GM18519 (cell line): Measurements from ENCODE around the gene C2orf81.
"Not testable (repeated sequence)": the region's sequence is repeated elsewhere in the genome, so short reads cannot be mapped to it uniquely, and the experiment has no call there.

ENCODE experiments used
- ATAC-seq: cut with Tn5 transposase; IDR thresholded peaks from one replicate; pipeline ENCODE4 v1.9.1; 2021; ENCODE audit warnings: mild to moderate bottlenecking, moderate library complexity; ENCODE audit not compliant: unreplicated experiment, low FRiP score

The C2orf81 gene

GRCh38 chr2:74421221-74421870 lies at the start of gene C2orf81, which contains the start of gene WDR54:
C2orf81 (minus strand) TSS chr2:74421619; CDS start chr2:74421560, 59 bp downstream.
WDR54 (plus strand) TSS chr2:74421730; CDS start chr2:74422154, 424 bp downstream.
- ATAC-seq = peak; percentile 85

GRCh38 chr2:74470742-74471141 lies 49.3 kb upstream of the C2orf81 start:
- ATAC-seq = not testable (repeated sequence)

GRCh38 chr2:74464406-74464805 lies 43.0 kb upstream of the C2orf81 start:
- no peak for ATAC-seq

GRCh38 chr2:74462786-74463105 lies 41.3 kb upstream of the C2orf81 start:
- ATAC-seq = no peak

GRCh38 chr2:74462054-74462785 lies 40.8 kb upstream of the C2orf81 start:
- ATAC-seq = no peak

- no peak for ATAC-seq
These were observed 40.0 kb upstream of the C2orf81 start for GRCh38 chr2:74461187-74462053.

GRCh38 chr2:74460187-74460586 lies 38.8 kb upstream of the C2orf81 start:
- ATAC-seq = not testable (repeated sequence)

- ATAC-seq = not testable (repeated sequence)
These were observed 38.2 kb upstream of the C2orf81 start for GRCh38 chr2:74459503-74460118.

GRCh38 chr2:74458938-74459363 lies 37.5 kb upstream of the C2orf81 start:
- ATAC-seq = no peak

GRCh38 chr2:74458132-74458937 lies 36.9 kb upstream of the C2orf81 start, which contains the start of gene WBP1:
WBP1 (plus strand) TSS chr2:74458438; CDS start chr2:74458603, 165 bp downstream.
- ATAC-seq = peak; percentile 79

GRCh38 chr2:74457549-74458131 lies 36.2 kb upstream of the C2orf81 start:
- ATAC-seq = peak; percentile 4

- no peak for ATAC-seq
These were observed 35.7 kb upstream of the C2orf81 start for GRCh38 chr2:74457129-74457548.

GRCh38 chr2:74454654-74455511 lies 33.5 kb upstream of the C2orf81 start, which contains the start of gene INO80B:
INO80B (plus strand) TSS chr2:74455087; CDS start chr2:74455117, 30 bp downstream.
- peak; percentile 57 for ATAC-seq

- ATAC-seq = no peak
These were observed 29.3 kb upstream of the C2orf81 start for GRCh38 chr2:74450570-74451190.

- no peak for ATAC-seq
These were observed 27.4 kb upstream of the C2orf81 start for GRCh38 chr2:74448771-74449170.

GRCh38 chr2:74447230-74447999 lies 26.0 kb upstream of the C2orf81 start:
- ATAC-seq = no peak
